CD4-positive, alpha-beta T cell (primary cell): ENCODE results near the gene USP12. TPM values are rescaled to one million over a fixed set of nuclear protein-coding genes. Genes with fewer than 3 reads are reported as not detected.

Source experiments
- ATAC-seq: fragments of 200-7000 bp; cut with Tn5 transposase; one replicate; pipeline ENCODE4 v1.10.0; 2022; ENCODE audit warnings: mild to moderate bottlenecking; ENCODE audit not compliant: poor library complexity
- CTCF ChIA-PET: fragments of 350-600 bp; sonication (Branson Sonifier 250); formaldehyde crosslinking; loops from one replicate; lab custom pipeline; 2021; ENCODE audit warnings: antibody characterized with exemption, inconsistent platforms; lab: Charles Lee
- POLR2A ChIA-PET: fragments of 350-600 bp; sonication (Branson Sonifier 250); formaldehyde crosslinking; loops from one replicate; lab custom pipeline; 2021; ENCODE audit warnings: antibody characterized with exemption, inconsistent platforms; lab: Charles Lee
- DNase-seq, 14 experiments: peaks; one replicate each; pipeline ENCODE4 v3.0.0-alpha.2; 2013 to 2020; ENCODE audit warnings: mixed read lengths in 2 of 14
- H3K27ac ChIP-seq, 2 donors: one replicate each; pipeline versions ENCODE4 v1.5.1 to v1.7.0; 2013; ENCODE audit warnings: low read length in 2 of 2, low read depth in 1 of 2, mild to moderate bottlenecking in 1 of 2
- H3K27me3 ChIP-seq, 2 experiments: 1 replicate in 1 of 2; 2 replicates in 1 of 2; pipeline versions ENCODE4 v1.6.1 to v1.7.0; 2013; ENCODE audit warnings: low read length in 2 of 2, control low read depth in 1 of 2, mild to moderate bottlenecking in 1 of 2, moderate library complexity in 1 of 2; ENCODE audit not compliant: insufficient read depth in 2 of 2, control insufficient read depth in 1 of 2
- H3K36me3 ChIP-seq: one replicate; pipeline ENCODE4 v1.6.1; 2013; ENCODE audit warnings: low read length, control low read depth; ENCODE audit not compliant: insufficient read depth
- H3K4me1 ChIP-seq: one replicate; pipeline ENCODE4 v1.6.1; 2013; ENCODE audit warnings: low read length, control low read depth; ENCODE audit not compliant: insufficient read depth
- H3K4me3 ChIP-seq: one replicate; pipeline ENCODE4 v1.5.1; 2013; ENCODE audit warnings: mild to moderate bottlenecking, low read length, moderate library complexity
- H3K9me3 ChIP-seq, 2 experiments: 1 replicate in 1 of 2; 2 replicates in 1 of 2; pipeline versions ENCODE4 v1.6.1 to v1.7.0; 2013; ENCODE audit warnings: low read length in 2 of 2, mild to moderate bottlenecking in 2 of 2, control low read depth in 1 of 2, moderate library complexity in 1 of 2; ENCODE audit not compliant: control insufficient read depth in 1 of 2, insufficient read depth in 1 of 2
- H3K27ac Mint-ChIP-seq: one replicate; pipeline ENCODE4 v1.8.0; 2020; ENCODE audit warnings: mixed read lengths
- H3K27me3 Mint-ChIP-seq: one replicate; pipeline ENCODE4 v1.8.0; 2021; ENCODE audit warnings: mixed read lengths
- H3K36me3 Mint-ChIP-seq: one replicate; pipeline ENCODE4 v1.8.0; 2021; ENCODE audit warnings: low read depth, mixed read lengths
- H3K4me1 Mint-ChIP-seq: one replicate; pipeline ENCODE4 v1.8.0; 2021; ENCODE audit warnings: low read depth, mixed read lengths
- H3K4me3 Mint-ChIP-seq: one replicate; pipeline ENCODE4 v1.8.0; 2020; ENCODE audit warnings: mild to moderate bottlenecking, mixed read lengths
- H3K9me3 Mint-ChIP-seq: one replicate; pipeline ENCODE4 v1.8.0; 2020; ENCODE audit warnings: mixed read lengths
- intact Hi-C, 2 experiments: fragments of 100-400 bp; cut with DNase I in 1 of 2; cut with micrococcal nuclease in 1 of 2; formaldehyde crosslinking; loops; one replicate each; pipeline versions ENCODE4 v1.15.1 to v1.9.0; 2023 to 2025; cut with DNase I, micrococcal nuclease
- total RNA-seq, 174 experiments: library from RNA in 2 of 174; stranded (reverse) in 2 of 174; gene quantifications; one replicate each; pipeline ENCODE4 v1.2.3 and lab custom pipeline; 2021 to 2026
- TF ChIP-seq, protein P1 (sequence below): fragments of 200-600 bp; IDR thresholded peaks from one replicate; pipeline ENCODE4 v1.8.0; 2022; ENCODE audit warnings: antibody characterized with exemption, mild to moderate bottlenecking

The USP12 gene
- total RNA-seq, 2 experiments from 2014 or later = 56.9 to 58.8 TPM

DNA sequence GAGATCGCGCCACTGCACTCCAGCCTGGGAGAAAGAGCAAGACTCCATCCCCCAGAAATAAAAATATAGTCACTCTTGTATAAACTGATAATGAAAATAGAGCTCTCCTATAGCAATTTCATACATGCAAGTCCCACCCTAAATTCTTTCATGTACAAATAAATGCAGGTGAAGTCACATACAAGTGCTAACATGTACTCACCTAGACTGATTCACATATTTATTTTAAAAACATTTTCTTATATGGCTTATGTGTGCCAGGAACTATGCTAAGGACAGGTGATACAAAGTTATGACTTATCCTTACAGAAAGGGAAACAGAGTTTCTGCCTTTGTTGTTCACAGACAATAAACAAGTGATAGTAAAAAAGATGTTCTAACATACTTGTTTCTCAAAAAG lies 32.0 kb downstream of the USP12 start:
- DNase-seq (no peak), ATAC-seq (no peak)
- H3K27me3 ChIP-seq = no peaks in the 10 kb centered on the region
- H3K36me3 Mint-ChIP-seq = peaks cover 39% of the 10 kb centered on the region
- no peaks in the 10 kb centered on the region for H3K27me3 Mint-ChIP-seq
- no peak overlapping the region for H3K4me3 Mint-ChIP-seq
- H3K4me3 ChIP-seq = no peak overlapping the region
- H3K27ac Mint-ChIP-seq = no peak overlapping the region
- intact Hi-C loops = no loop called here
- TF ChIP-seq, protein P1, sequence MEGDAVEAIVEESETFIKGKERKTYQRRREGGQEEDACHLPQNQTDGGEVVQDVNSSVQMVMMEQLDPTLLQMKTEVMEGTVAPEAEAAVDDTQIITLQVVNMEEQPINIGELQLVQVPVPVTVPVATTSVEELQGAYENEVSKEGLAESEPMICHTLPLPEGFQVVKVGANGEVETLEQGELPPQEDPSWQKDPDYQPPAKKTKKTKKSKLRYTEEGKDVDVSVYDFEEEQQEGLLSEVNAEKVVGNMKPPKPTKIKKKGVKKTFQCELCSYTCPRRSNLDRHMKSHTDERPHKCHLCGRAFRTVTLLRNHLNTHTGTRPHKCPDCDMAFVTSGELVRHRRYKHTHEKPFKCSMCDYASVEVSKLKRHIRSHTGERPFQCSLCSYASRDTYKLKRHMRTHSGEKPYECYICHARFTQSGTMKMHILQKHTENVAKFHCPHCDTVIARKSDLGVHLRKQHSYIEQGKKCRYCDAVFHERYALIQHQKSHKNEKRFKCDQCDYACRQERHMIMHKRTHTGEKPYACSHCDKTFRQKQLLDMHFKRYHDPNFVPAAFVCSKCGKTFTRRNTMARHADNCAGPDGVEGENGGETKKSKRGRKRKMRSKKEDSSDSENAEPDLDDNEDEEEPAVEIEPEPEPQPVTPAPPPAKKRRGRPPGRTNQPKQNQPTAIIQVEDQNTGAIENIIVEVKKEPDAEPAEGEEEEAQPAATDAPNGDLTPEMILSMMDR = no peak
- H3K4me1 Mint-ChIP-seq = peaks cover 70% of the 10 kb centered on the region
- H3K9me3 Mint-ChIP-seq = peaks cover 2% of the 10 kb centered on the region
- peaks cover 3% of the 10 kb centered on the region for H3K4me1 ChIP-seq
- no peaks in the 10 kb centered on the region for H3K36me3 ChIP-seq
- ChIA-PET POLR2A (no interaction called here), CTCF (no interaction called here)
- H3K27ac ChIP-seq = no peak overlapping the region
- H3K9me3 ChIP-seq = peaks cover 0 to 3% of the 10 kb centered on the region in 2 experiments

DNA sequence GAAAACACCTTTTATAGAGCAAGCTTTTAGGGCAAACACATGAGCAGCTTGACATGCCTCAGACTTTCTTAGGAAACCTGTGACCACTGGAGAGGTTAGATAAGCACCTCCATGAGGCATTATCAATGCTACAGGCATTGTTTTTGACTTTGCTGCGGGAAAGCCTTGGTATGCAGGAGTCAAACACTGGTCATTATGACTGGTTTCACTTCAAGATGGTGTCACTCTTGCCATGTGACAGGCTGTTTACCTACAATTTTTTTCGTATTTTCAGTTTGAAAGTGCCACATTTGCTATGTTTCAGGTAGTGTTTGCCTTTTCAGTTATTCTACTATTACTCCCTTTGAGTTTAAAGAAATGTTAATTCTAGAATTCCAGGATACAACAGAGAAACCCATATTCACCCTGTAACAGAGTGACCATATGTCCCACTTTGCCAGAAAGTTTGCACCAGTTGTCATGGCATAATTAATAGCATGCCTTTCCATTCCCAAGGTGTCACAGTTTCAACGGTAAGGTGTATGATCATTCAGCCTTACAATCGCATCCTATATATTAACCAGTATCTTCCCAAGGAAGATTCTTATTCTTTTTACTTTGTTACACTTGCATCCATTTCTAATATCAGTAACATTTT lies 33.0 kb downstream of the USP12 start:
- H3K27ac Mint-ChIP-seq = no peak overlapping the region
- H3K9me3 Mint-ChIP-seq = peaks cover 1% of the 10 kb centered on the region
- H3K4me3 ChIP-seq = no peak overlapping the region
- H3K27ac ChIP-seq = no peak overlapping the region
- no peaks in the 10 kb centered on the region for H3K27me3 ChIP-seq
- peaks cover 74% of the 10 kb centered on the region for H3K4me1 Mint-ChIP-seq
- H3K9me3 ChIP-seq = no peaks in the 10 kb centered on the region
- H3K4me3 Mint-ChIP-seq = no peak overlapping the region
- TF ChIP-seq, protein P1 = no peak
- ChIA-PET POLR2A (no interaction called here), CTCF (no interaction called here)
- DNase-seq = no peak
- intact Hi-C loops = no loop called here
- peaks cover 3% of the 10 kb centered on the region for H3K4me1 ChIP-seq
- no peak for ATAC-seq
- H3K36me3 ChIP-seq = no peaks in the 10 kb centered on the region
- H3K36me3 Mint-ChIP-seq = peaks cover 40% of the 10 kb centered on the region
- no peaks in the 10 kb centered on the region for H3K27me3 Mint-ChIP-seq

DNA sequence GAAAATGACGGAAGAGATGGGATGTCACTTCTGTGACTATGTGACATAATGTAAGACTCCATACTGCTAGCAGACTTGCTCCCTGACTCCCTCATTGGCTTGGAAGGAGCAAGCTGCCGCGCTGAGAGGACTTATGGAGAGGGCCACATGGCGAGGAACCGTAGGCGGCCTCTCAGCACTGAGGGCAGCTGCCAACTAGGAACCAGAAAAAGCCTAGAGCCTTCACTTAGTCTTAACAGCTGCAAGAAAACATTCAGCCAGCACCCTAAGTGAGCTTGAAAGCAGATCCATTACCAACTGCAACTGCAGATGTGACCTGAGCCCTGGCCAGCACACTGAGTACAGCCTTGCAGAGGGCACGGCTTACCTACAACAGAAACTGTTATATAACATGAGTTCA lies 33.9 kb downstream of the USP12 start:
- intact Hi-C loops = no loop called here
- POLR2A ChIA-PET = no interaction called here
- H3K4me1 Mint-ChIP-seq = peaks cover 76% of the 10 kb centered on the region

More for the DNA sequence above, 33.9 kb downstream of the USP12 start:
- H3K27ac Mint-ChIP-seq = no peak overlapping the region
- TF ChIP-seq, protein P1 = no peak
- Histone ChIP-seq H3K4me1 (peaks cover 5% of the 10 kb centered on the region), H3K4me3 (no peak overlapping the region), H3K27ac (no peak overlapping the region), H3K36me3 (no peaks in the 10 kb centered on the region), H3K27me3 (no peaks in the 10 kb centered on the region), H3K9me3 (no peaks in the 10 kb centered on the region)
- DNase-seq (no peak), ATAC-seq (no peak)
- CTCF ChIA-PET = interaction anchor here (0.6 kb wide), 1 partner anchor 106 kb away, joined by 5 read pairs; no protein-coding TSS in a partner anchor
- H3K27me3 Mint-ChIP-seq = no peaks in the 10 kb centered on the region
- H3K36me3 Mint-ChIP-seq = peaks cover 34% of the 10 kb centered on the region
- no peaks in the 10 kb centered on the region for H3K9me3 Mint-ChIP-seq
- no peak overlapping the region for H3K4me3 Mint-ChIP-seq
